ENCODE results near the gene TOPBP1.

DNA sequence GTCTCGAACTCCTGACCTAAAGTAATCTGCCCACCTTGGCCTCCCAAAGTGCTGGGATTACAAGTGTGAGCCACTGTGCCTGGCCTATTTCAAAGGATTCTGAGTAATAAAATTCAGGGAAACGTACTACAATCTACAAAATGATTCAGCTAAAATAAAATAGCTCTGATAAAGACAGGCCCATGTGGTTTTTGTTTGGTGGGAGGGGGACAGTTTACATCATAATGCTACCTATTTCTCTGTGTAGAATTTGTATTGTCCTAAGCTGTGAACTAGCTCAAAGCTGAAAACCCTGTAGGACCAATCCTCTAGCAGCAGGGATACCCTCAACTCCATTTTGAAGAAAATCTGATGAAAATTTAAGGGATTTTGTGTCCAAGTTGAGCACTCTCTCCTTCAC is 62.5 kb downstream of the TOPBP1 start:
- TF ChIP-seq POLR2A (IDR thresholded peaks at IDR 0.05; ENCODE audit: low read depth, low read length), result no peak
- TF ChIP-seq, protein P1, sequence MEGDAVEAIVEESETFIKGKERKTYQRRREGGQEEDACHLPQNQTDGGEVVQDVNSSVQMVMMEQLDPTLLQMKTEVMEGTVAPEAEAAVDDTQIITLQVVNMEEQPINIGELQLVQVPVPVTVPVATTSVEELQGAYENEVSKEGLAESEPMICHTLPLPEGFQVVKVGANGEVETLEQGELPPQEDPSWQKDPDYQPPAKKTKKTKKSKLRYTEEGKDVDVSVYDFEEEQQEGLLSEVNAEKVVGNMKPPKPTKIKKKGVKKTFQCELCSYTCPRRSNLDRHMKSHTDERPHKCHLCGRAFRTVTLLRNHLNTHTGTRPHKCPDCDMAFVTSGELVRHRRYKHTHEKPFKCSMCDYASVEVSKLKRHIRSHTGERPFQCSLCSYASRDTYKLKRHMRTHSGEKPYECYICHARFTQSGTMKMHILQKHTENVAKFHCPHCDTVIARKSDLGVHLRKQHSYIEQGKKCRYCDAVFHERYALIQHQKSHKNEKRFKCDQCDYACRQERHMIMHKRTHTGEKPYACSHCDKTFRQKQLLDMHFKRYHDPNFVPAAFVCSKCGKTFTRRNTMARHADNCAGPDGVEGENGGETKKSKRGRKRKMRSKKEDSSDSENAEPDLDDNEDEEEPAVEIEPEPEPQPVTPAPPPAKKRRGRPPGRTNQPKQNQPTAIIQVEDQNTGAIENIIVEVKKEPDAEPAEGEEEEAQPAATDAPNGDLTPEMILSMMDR (conservative IDR thresholded peaks at IDR 0.05; ENCODE audit: low read depth, low read length), result no peak
